Left cardiac atrium (tissue), 4 donors: ENCODE results near the gene LHPP. TPM values are rescaled to one million over a fixed set of nuclear protein-coding genes. Genes with fewer than 3 reads are reported as not detected.

Experiments
- ATAC-seq, 2 donors: fragments of 200-7000 bp; cut with Tn5 transposase; one replicate each; pipeline ENCODE4 v1.9.1; 2020; ENCODE audit warnings: mild to moderate bottlenecking in 2 of 2, moderate library complexity in 2 of 2
- DNase-seq: peaks from one replicate; pipeline ENCODE4 v3.0.0-alpha.2; 2020
- intact Hi-C, 2 donors: fragments of 100-400 bp; cut with DNase I; formaldehyde crosslinking; loops; one replicate each; pipeline versions ENCODE4 v1.14.1 to v1.15.1; 2022 to 2023
- total RNA-seq, 2 donors: library from RNA; stranded (reverse); fragmentation: NEBNext Ultra II Directional; extraction: Animal tissue kit (Norgen Biotek cat#: 25700); gene quantifications; one replicate each; pipeline ENCODE4 v1.2.1, GENCODE V29; 2021
- donor health status: DM: no; HTN: yes; CAD: no.
- donor health status: DM: no; HTN: yes; CAD: no; lungs with severe emphysema.
- donor health status: DM: yes; HTN: yes; CAD: no.
- donor health status: Dilated cardiomyopathy.

The LHPP gene
- total RNA-seq, 2 donors from 2014 or later: 11.6 to 16.4 TPM

DNA sequence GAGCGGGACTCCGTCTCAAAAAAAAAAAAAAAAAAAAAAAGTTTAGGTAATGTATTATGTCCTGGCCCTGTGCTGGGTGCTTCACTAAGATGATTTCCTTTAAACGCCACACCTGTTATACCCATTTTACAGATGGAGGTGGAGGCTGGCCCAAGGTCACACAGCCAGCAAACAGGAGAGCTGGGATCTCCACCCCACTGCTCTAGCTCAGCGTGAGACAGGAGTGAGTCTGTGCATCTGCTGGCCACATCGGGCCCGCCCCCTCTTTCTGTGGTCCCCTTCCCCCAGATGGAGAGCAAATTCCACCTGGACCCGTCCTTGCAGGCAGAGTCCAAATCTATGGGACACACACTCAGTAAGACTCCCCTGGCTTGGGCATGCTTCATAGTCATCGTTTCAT lies 51.0 kb downstream of the LHPP start:
- intact Hi-C loops: no loop called here
- ATAC-seq (no peak), DNase-seq (no peak)

DNA sequence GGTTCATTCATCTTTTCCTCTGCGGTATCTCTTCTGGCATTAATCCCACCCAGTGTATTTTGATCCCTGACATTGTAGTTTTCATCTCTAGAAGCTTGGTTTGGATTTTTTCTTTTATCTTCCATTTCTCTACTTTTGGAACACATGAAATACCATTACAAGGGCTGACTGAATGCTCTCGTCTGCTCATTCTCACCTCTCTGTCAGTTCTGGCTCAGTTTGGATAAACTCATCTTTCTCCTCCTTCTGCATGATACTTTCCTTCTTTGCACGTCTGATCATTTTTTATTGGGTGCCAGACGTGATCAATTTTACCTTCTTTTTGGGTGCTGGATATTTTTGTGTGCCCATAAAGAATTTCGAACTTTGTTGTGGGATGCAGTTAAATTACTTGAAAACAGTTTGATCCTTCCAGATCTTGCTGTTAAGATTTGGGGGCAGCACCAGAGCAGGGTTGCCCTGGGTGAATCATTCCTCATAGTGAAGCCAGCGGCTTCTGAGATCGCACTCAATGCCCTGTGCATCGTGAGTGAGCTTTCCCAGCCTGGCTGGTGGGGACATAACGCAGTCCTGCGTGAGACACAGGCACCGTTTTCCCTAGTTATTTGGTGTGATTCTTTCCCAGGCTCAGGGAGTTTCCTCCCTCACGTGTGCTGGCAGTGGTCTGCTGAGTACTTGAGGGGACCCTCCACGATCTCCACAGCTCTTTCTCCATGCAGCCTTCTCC lies 53.8 kb downstream of the LHPP start:
- intact Hi-C loops: no loop called here
- ATAC-seq (no peak), DNase-seq (no peak)

DNA sequence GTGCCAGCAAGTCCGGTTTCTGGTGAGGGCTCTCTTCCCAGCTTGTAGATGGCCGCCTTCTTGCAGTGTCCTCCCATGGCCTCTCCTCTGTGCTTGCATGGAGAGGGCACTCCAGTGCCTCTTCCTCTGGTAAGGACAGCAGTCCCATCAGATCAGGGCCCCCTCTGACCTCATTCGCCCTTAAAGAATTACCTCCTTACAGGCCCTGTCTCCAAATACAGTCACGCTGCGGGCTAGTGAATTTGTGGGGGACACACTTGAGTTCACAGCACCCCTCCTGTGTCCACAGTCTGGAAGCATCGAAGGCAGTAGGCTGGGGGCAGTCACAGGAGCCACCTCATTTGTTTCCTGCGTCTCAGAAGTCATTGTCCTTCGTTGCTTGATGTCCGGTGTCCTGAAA lies 54.6 kb downstream of the LHPP start:
- no peak for DNase-seq
- intact Hi-C loops: no loop called here

DNA sequence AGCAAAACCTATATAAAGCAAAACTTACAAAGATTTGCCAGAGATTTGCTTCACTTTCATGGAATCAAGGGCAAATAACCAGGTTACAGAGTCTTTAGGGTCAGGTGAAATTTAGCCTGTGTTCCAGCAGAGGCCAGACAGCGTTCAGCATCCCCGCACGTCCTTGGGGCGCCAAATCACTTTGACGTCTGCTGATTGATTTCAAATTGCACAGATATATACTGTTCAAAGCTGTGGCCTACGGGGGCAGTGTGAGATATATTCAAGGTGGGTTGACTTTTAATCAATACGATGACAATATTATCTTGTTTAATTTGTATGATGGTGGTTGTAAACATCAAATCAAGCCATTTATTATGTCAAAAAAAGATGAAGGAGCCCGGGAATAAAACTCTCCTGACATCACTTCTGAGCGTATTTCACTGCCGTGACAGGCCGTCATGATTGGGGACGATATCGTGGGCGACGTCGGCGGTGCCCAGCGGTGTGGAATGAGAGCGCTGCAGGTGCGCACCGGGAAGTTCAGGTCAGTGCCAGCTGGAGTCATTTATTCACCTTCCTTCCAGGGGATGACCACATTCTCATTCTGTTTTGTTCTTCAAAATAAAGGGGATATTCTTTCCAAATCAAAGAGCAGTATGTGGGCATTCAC lies 55.2 kb downstream of the LHPP start:
- no peak for ATAC-seq
- intact Hi-C loops: no loop called here
- no peak for DNase-seq

More for the DNA sequence above, 54.6 kb downstream of the LHPP start:
- no peak for ATAC-seq

DNA sequence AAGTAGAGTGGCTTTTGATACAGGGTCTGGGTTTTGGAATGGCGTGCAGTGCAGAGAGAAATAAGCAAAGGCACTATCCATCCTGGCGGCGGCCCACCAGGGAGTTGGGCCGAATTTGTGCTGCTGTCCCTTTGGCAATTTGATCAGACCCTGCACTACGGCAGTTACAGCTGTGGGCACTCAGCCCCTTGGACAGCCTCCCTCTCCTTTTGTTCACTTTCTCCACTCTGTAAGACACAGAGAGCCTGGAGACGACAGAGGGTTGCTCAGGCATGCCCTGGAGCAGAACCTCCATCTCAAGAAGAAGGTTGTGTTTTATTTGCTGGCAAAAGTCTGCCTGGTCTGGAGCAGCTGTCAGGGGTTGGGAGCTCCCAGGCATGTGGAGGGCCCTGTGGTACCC lies 55.8 kb downstream of the LHPP start:
- ATAC-seq: no peak
- intact Hi-C loops: no loop called here
- no peak for DNase-seq

DNA sequence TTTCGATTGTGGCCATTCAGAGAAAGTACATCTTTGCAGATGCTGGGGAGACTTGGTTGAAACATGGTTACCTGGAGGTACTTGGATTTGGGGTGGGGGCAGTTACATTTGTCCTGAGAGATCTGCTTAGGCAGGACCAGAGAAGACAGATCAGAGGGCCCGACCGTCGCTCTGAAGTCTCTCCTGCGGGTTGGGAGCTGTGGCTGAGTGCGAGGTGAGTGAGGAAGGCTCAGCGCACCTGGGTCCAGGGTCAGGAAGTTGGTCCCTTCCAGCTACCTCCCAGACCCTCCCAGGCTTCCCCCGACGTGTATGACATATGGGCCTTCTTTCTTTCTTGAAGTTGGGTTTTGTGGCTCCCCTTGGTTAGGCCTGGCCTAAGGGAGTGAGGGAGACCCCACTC lies 56.3 kb downstream of the LHPP start:
- no peak for DNase-seq
- intact Hi-C loops: no loop called here
- ATAC-seq: no peak

DNA sequence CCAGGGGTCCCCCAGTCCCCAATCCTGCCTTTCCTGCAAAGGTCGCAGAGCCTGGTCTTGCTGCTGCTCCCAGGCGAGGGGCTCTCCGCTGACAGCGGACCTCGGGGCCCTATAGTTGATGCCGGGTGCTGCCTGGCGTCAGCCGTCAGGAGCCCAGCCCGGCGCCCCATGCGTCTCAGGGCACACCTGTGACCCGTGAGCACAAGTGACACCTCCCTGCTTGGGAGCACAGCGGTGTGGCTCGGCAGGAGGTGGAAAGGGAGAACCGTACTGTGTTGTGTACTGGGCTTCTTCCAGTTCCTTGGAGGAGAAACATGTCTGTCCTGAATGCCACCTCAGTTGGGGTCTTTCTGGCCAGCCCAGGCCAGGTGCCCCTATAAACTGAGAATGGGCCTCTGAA lies 56.7 kb downstream of the LHPP start:
- DNase-seq: no peak
- intact Hi-C loops: no loop called here
- no peak for ATAC-seq

DNA sequence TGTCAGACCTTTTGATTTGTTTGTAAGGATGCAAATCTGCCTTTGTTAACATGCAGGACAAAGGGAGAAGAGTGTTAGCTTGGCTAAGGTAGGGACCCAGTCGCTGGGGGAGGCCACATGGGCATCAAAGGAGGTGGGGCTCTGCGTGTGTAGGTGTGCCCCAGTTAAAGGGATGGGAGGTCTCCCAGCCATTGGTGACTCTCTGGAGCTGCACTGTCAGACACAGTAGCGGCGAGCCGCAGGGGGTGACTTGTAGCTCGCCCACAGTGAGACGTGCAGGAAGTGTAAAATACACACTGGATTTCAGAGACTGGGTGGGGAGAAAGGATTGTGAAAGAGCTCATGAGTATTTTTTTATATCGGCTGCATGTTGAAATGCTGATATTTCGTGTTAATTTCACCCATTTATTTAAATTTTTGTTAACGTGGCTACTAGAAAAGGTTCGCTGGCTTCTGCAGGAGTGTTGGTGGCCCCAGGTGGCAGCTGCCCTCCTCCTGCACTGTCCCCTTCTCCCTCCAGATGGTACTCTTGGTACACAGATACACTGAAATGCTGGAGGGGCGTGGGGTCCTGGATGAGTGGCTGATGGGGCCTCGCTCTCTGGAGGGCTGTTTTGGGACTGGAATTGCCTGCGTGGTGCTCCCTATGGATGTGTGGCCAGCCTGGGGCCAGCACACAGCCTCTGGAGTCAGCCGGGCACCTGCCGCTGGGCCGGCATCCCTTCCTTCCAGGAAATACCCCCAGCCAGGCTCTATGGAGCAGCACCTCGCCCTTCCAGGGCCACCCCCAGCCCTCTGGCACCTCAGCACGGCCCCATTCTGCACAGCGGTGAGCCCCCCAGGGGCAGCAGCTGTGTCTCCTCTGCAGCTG lies 59.2 kb downstream of the LHPP start:
- no peak for ATAC-seq
- intact Hi-C loops: no loop called here
- no peak for DNase-seq

DNA sequence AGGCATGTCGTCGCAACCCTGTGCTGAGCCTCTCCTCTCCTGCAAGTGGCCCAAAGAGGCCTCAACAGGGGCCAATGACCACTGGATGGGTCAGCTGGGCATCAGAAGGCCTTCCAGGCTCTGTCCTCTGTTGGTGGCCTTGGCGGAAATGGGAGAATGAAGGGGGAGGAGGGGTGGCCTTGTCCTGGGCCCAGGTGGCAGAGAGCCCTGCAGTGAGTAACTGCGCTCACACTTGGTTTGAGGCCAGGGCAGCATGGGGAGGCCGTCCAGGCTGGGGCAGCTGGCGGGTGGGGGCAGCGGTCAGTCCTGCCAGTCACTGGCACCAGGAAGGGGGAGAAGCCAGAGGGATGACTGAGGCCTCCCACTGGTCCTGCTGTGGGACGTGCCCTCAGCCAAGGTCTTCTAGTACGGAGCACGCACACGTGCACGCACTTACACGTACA lies 59.8 kb downstream of the LHPP start:
- DNase-seq (no peak), ATAC-seq (no peak)
- intact Hi-C loops: no loop called here

DNA sequence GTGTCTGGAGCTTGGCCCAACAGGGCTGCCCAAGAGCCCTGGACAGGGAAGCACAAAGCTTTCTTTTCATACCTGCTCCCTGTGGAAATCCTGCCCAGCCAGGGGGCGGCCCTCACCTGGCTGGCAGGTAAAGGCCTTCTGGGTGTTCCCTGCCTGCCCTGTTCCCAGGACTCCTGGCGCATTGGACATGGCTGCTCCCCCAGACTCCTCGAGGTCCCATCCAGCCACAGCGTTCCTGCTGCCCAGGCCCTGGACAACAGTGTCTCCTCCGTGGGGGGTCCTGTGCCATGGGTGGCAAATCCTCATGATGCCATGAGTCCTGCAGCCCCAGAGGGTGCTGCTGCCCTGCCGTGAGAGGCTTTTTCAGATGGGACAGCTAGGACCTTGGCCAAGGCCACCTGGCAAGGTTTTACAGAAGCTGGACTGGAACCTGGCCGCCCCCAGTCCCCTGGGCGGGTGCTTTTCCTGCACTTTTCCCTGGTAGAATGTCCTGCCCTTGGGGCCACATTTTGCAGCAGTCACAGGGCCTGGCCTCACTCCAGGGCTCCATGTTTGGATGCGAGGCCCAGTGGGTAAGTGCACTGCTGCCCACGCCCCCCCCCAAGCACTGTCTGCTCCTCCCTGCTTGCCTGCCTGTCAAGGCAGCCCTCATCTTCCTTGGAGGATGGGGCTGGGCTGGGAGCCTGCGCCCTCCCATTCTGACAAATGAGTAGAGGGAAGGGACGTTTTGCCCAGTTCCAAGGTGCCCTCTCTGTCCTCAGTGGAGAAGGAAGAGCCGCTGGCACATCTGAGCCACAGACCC lies 60.7 kb downstream of the LHPP start:
- DNase-seq: no peak
- intact Hi-C loops: no loop called here
- no peak for ATAC-seq

DNA sequence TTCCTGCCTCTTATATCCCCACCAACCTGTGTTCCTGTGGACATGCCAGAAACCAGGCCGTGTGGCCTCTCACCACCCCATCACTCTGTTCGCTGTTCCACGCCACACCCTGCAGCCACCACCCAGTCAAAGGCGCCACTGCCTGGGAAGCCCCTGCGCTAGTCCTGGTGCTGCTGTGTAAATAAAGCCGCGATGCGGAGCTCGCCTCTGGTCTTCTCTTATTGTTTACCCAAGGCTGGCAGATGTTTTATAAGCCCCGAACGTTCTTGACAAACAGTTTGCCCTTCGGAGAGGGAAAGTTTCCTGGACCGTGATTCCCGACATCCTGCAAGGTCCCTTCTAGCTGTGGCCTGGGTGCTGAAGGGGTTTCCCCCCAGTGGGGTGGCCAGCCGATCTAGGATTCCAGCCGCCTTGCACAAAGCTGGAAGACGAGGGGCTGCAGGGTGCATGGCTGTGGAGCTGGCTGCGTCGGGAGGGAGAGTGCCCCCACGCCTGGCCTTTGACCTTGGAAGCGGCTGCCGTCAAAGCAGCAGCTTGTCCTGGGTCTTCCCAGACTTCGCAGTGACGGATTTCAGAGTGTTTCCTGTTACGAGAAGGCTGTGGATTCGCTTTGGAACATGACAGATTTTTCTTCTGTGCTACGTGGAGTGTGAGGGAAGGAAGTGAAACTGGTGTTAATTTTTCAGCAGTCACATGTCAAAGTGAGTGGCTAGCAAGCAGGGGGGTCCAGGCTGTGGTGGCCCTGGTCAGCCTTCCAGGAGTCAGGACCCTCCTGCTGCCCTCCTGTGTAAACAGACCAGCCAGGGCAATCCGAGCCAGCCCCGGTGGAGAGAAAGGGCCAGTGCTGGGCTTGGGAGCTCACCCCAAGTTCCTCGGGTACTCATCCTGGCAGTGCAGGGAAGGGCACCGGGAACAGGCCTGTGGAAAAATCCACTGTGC lies 61.6 kb downstream of the LHPP start:
- DNase-seq: no peak
- intact Hi-C loops: no loop called here
- ATAC-seq: peak in 1 of 2 donors; percentile 10

DNA sequence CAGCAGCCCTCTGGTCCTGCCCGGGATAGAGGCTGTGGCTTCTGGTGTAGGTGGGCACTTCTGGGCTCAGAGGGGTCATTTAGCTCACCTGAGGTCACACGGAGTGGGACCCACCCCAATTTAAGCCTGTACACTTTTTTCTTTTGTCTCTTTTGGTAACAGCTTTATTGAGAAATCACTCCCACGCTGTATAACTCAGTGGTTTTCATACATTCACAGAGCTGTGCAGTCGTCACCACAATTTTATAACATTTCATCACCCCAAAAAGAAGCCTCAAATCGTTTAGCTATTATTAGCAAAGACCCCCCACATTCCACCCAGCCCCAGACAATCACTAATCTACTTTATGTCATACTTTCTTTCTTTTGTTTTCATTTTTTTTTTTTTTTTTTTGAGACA lies 62.3 kb downstream of the LHPP start:
- ATAC-seq (no peak), DNase-seq (no peak)
- intact Hi-C loops: no loop called here

DNA sequence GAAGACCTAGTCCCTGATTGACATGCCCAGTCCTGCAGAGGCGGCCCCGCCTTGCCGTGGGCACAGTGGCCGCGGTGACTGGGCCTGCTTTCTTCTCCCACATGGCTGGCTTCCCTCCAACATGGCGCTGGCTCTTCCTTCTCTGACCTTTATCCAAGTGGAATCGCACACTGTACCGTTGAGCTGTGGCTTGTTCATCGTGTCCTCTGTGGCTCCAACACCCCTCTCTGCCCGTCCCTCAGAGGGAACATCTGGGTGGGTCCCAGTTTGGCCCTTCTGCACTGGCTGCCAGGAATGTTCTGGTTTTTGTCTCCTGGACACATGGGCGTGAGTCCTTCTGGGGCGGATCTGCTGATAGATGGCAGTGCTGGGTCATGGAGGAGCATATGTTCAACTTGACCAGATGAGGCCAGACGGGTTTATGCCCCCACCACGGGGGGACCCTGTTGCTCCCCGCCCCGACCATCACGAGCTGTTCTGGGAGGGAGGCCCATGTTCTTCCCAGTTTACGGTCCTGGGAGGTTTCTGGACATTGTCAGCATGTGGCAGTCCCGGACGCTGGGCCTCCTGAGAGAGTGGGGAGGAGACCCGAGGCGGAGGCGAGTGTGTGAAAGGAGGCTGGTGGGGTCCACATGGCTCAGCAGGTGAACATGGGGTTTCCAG lies 63.5 kb downstream of the LHPP start:
- intact Hi-C loops: no loop called here
- DNase-seq: peak; percentile 70
- ATAC-seq: peak; percentile 58 to 82

DNA sequence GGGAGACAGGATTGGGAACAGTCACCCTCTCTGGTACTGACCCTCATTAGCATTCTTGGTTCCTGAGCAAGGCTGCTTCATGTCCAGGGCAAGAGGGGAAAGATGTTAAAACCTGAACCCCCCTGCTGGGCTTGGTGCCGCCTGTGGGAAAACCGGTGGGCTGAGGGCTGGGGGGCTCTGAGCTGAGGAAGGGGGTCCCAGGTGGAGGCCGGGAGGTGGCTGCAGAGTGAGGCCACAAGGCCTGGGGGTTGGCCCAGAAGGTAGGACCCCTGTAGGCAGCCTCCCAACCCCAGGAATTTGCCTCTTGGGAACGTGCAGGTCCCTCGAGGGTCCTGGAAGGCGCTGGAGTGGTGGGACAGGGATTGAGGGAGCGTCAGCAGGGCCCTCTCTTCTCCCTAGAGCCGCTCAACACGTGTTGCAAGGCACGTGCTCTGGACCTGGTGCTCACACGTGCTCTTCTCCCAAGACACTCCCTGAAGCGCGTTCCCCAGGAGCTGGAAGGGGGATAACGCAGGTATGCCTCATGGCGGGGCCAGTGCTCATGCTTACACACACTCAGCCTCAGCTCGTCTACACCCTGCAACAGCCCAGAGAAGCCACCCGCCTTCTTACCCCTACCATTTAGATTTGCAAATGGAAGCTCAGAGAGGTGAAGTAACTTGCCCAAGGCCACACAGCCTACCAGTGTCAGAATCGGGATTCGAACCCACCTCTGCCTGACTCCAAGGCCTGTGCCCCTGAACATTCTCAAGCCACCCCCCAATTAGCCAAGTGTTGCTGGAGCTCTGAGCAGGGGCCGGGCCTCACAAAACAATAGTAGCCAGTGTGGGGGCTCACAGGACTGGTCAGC lies 64.4 kb downstream of the LHPP start:
- DNase-seq: peak; percentile 11
- intact Hi-C loops: no loop called here

DNA sequence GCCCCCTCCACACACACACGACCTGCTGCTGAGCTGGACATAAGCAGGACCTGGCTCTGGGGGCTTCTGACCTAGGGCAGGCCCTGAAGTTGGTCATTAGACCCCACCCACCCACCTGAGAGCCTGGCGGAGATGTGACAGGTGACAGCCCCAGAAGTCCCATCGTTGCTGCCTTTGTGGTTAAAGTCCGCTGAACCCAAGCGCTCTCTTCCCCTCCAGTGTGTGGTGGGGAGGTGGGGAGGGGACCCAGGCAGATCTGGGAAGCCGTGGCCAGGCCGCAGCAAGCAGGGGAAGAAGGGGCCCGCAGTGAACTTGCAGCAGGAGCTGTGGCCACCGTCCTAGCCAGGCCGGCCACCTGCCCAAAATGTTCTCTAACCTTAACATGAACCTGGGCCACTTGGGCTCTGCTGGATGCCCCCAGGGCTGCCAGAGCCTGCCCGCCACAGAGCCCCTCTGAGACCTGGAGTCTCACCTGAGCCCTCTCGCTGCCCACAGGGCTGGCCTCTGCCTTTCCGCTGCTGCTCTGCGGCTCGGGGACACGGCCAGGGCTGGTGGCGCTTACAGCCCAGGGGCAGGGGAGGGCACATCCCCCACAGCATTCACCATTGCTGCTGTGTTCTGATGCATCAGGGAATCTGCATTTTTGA lies 65.1 kb downstream of the LHPP start:
- ATAC-seq: no peak
- intact Hi-C loops: no loop called here
- peak; percentile 13 for DNase-seq

More for the DNA sequence above, 64.4 kb downstream of the LHPP start:
- no peak for ATAC-seq

DNA sequence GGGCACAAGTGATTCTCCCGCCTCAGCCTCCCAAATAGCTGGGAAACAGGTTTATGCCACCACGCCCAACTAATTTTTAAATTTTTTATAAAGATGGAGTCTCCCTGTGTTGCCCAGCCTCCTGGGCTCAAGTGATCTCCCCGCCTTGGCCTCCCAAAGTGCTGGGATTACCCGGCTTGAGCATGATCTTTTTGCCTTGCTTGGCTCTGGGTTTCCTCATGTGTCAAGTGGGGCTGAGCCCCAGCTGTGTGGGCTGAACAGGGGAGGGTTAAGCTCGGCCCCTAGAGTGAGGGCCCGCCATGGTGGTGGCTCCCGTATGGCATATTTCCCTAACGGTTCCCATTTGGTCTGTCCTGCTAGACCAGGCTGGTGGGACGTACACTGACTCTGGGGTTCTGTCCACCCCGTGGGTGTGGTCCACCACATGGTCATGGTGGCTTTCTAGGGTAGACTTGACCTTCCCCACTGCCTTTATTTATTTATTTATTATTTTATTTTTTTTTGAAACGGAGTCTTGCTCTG lies 66.3 kb downstream of the LHPP start:
- DNase-seq: peak; percentile 10
- intact Hi-C loops: no loop called here

More for the DNA sequence above, 66.3 kb downstream of the LHPP start:
- no peak for ATAC-seq
